ENCODE data around the gene PDE1A. TPM values are rescaled to one million over a fixed set of nuclear protein-coding genes. Genes with fewer than 3 reads are reported as not detected.
"Not testable (repeated sequence)": the region's sequence is repeated elsewhere in the genome, so short reads cannot be mapped to it uniquely, and the experiment has no call there.

PDE1A gene
- total RNA-seq, 4 donors from 2014 or later, result 13.1 to 83.1 (median 27.3) TPM

DNA sequence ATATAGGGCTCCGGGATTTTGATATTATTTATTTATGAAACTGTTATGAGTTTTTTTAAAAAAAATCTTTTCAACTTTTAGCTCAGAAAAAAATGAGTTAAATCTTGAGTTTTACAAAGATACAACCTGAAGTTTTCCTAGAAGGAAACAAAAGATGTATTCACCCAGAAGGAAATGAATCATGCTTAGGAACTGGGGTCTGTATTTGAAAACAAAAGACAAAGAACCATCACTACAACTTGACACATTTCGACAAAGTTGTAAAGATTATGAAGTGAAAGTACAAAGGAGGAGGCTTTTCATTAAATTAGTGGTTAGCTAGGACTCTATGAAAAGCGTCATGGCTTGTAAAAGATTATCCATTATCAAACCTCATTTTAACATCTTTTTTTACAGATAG, 143.3 kb downstream of the PDE1A start:
- no peaks in the 10 kb centered on the region for H3K9me3 ChIP-seq
- H3K27me3 ChIP-seq, result no peaks in the 10 kb centered on the region
- no peaks in the 10 kb centered on the region for H3K4me1 ChIP-seq
- H3K36me3 ChIP-seq, result no peaks in the 10 kb centered on the region
- intact Hi-C loops (cut with DNase I; ENCODE audit: low total_unique reads), result no loop called here
- no peak overlapping the region for H3K4me3 ChIP-seq
- DNase-seq, result no peak
- no peak for TF ChIP-seq CTCF (IDR thresholded peaks at IDR 0.05)
- no peak for TF ChIP-seq POLR2A (IDR thresholded peaks at IDR 0.05)
- H3K27ac ChIP-seq, result no peak overlapping the region

DNA sequence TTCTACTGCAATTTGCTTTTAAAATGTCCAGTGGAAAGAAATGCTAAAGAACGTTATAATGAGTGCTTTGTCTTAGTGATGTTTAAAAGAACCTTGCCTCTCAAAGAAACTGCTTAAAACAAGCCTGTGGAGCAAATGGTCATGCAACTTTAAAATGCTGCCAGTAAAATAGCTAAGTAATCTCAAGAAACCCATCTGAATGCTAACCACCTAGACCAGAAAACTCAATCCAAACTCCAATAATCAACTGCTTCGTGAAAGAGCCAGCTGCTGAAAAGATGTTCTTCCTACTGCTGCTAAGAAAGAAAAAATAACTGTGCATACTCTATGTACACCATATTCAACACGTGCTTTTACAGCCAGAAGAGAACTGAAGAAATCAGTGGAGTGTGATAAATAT, 145.6 kb downstream of the PDE1A start:
- TF ChIP-seq POLR2A (IDR thresholded peaks at IDR 0.05), result no peak
- TF ChIP-seq CTCF (IDR thresholded peaks at IDR 0.05), result no peak
- Histone ChIP-seq H3K27me3 (no peaks in the 10 kb centered on the region), H3K4me1 (no peaks in the 10 kb centered on the region), H3K27ac (no peak overlapping the region), H3K36me3 (no peaks in the 10 kb centered on the region), H3K4me3 (no peak overlapping the region), H3K9me3 (no peaks in the 10 kb centered on the region)
- intact Hi-C loops (cut with DNase I; ENCODE audit: low total_unique reads), result no loop called here
- DNase-seq, result no peak

- intact Hi-C loops (cut with DNase I; ENCODE audit: low total_unique reads), result no loop called here
- H3K27me3 ChIP-seq, result no peaks in the 10 kb centered on the region
- H3K4me3 ChIP-seq, result no peak overlapping the region
- no peak for DNase-seq
- TF ChIP-seq POLR2A (IDR thresholded peaks at IDR 0.05), result no peak
- no peak for TF ChIP-seq CTCF (IDR thresholded peaks at IDR 0.05)
- no peaks in the 10 kb centered on the region for H3K4me1 ChIP-seq
- no peaks in the 10 kb centered on the region for H3K36me3 ChIP-seq
- H3K9me3 ChIP-seq, result no peaks in the 10 kb centered on the region
- no peak overlapping the region for H3K27ac ChIP-seq
Observed at GRCh38 chr2:182280118-182280517, 146.7 kb downstream of the PDE1A start.

DNA sequence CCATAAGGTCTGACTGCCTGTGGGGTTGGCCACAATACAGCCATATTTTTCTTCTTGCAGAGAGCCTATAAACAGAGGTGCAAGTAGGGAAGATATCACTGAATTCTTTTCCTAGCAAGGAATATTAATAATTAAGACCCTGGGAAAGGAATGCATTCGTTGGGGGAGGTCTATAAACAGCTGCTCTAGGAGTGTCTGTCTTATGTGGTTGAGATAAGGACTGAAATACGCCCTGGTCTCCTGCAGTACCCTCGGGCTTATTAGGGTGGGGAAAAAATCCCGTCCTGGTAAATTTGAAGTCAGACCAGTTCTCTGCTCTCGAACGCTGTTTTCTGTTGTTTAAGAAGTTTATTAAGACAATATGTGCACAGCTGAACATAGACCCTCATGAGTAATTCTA, 150.2 kb downstream of the PDE1A start:
- intact Hi-C loops (cut with DNase I; ENCODE audit: low total_unique reads); H3K9me3 ChIP-seq; DNase-seq; H3K4me3 ChIP-seq; H3K4me1 ChIP-seq; H3K27me3 ChIP-seq; H3K27ac ChIP-seq; H3K36me3 ChIP-seq: not testable (repeated sequence)

- no peak overlapping the region for H3K4me3 ChIP-seq
- TF ChIP-seq POLR2A (IDR thresholded peaks at IDR 0.05) (no peak), CTCF (IDR thresholded peaks at IDR 0.05) (no peak)
- no peaks in the 10 kb centered on the region for H3K4me1 ChIP-seq
- H3K27ac ChIP-seq, result no peak overlapping the region
- no peaks in the 10 kb centered on the region for H3K9me3 ChIP-seq
- no peaks in the 10 kb centered on the region for H3K36me3 ChIP-seq
- intact Hi-C loops (cut with DNase I; ENCODE audit: low total_unique reads), result no loop called here
- no peaks in the 10 kb centered on the region for H3K27me3 ChIP-seq
- no peak for DNase-seq
Observed at GRCh38 chr2:182267971-182268370, 158.9 kb downstream of the PDE1A start.

DNA sequence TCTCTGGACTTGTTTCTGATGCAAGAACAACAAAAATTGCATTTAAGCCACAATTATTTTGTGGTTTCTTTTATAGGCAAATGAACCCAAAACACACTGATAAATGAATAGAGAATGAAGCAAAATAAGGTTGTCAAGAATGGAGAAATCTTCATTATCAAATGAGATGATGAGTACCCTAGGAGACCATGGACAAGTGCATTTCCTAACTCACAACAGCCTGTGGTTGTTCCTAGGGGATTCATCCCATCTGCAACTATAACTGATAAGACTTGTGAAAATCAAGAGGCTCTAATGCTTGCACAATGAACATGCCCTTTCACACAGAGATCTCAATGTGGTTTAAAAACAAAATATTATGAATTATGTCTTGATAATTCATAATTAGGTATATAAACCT, 159.9 kb downstream of the PDE1A start:
- Histone ChIP-seq H3K27ac (no peak overlapping the region), H3K36me3 (no peaks in the 10 kb centered on the region), H3K9me3 (no peaks in the 10 kb centered on the region), H3K27me3 (no peaks in the 10 kb centered on the region), H3K4me3 (no peak overlapping the region), H3K4me1 (no peaks in the 10 kb centered on the region)
- TF ChIP-seq CTCF (IDR thresholded peaks at IDR 0.05), result no peak
- no peak for TF ChIP-seq POLR2A (IDR thresholded peaks at IDR 0.05)
- intact Hi-C loops (cut with DNase I; ENCODE audit: low total_unique reads), result no loop called here
- DNase-seq, result no peak

Data from uterus (tissue), 4 donors.